DOHH2 (cell line): Measurements from ENCODE around the gene CAMTA1.

Experiments
- CTCF ChIP-seq: fragments of 200-600 bp; sonication (generic); IDR thresholded peaks from one replicate; pipeline ENCODE4 v1.5.1; 2014; ENCODE audit warnings: antibody characterized with exemption, mild to moderate bottlenecking, low read depth, low read length; ENCODE audit not compliant: poor library complexity, severe bottlenecking
- EZH2phosphoT487 ChIP-seq: fragments of 200-600 bp; sonication (generic); IDR thresholded peaks from 2 replicates; pipeline ENCODE4 v1.6.1; 2017; ENCODE audit warnings: borderline replicate concordance, mild to moderate bottlenecking, antibody characterized with exemption, low read length, moderate library complexity, mixed read lengths

DNA sequence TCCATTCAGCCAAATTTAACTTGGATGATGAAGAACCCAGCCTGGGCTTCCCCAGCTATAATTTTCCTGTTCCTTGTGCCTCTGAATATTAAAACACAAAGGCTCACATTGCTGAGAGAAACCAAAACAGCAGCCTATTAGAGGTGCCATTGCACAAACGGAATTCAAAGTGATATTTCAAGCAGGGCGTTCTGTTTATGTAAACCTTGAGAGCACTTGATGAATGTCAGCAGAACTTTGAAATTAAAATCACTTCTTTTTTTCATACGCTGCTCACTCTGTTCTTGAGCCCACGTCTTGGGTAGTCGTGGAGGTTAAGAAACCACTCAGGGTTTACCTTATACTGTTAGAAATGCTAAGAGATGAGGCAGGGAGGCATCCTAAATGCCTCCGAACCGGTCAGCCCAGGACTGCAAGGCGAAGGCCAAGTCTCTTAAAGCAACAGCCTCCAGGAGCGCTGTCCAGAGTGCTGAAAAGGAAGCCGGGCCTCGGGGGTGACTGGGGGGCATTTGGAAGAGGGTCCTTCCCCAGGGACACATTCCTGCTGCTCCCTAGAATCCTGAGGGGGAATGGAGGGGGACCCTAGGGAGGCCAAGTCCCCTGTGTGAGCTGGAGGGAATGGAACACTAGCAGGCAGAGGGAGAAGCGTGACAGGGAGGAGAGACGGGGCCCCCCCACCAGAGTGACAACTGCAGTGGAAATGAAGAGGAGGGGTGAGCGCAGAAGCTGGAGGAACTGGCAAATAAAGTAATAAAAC is 831.0 kb downstream of the CAMTA1 start:
- TF ChIP-seq CTCF (no peak), EZH2phosphoT487 (no peak)
